ENCODE measurements around the gene KCNS1. TPM values are rescaled to one million over a fixed set of nuclear protein-coding genes. Genes with fewer than 3 reads are reported as not detected.

KCNS1 gene
- polyA plus RNA-seq, 2 of the 4 experiments (the other 2 are of a cell fraction), result not detected

DNA sequence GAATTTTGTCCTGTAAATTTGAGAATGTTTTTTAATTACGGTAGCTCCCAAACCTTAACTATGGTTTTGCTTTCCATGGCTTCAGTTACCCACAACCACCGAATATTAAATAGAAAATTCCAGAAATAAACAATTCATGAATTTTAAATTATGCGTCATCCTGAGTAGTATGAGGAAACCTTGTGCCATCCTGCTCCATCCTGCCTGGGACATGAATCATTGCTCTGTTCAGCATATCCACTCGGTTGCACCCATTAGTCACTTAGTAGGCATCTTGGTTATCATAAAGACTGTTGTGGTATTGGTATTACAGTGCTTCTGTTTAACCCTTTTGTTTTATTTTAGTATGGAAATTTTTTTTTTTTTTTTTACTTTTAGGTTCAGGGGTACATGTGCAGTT, 39.7 kb downstream of the KCNS1 start:
- POLR2A ChIA-PET, result no interaction called here
- H3K9me3 ChIP-seq, result no peaks in the 10 kb centered on the region
- peak; percentile 98 to 100 for ATAC-seq
- no peak overlapping the region for H3K4me3 ChIP-seq
- peak overlapping the region; percentile 61 to 76; a peak in 5 of 6 replicates for H3K27ac ChIP-seq
- DNase-seq (ENCODE audit: low read depth in 1 of 2, low spot score in 1 of 2), result peak; percentile 71 to 73
- 31% methylated on average over 4 of the region's 4 CpGs for WGBS (ENCODE audit: missing lambda C conversion rate)
- peak overlapping the region; percentile 43 for H3K4me2 ChIP-seq
- CTCF ChIA-PET, result interaction anchor here (0.6 to 3.0 kb wide), 7 partner anchors 12 to 232 kb away, joined by 3 to 20 read pairs (median 6); no protein-coding TSS in a partner anchor
- FAIRE-seq, result no peak
- TF ChIP-seq CEBPB (IDR thresholded peaks at IDR 0.05) (peak; percentile 36 to 54; a peak in 1 of 4 replicates), ZFP36 (IDR thresholded peaks at IDR 0.05; ENCODE audit: borderline replicate concordance, partially characterized antibody) (no peak), RARB (CRISPR knock-in tag; IDR thresholded peaks at IDR 0.05) (no peak), JUN (IDR thresholded peaks at IDR 0.05) (peak in 1 of 2 experiments; percentile 52; a peak in 1 of 5 replicates), TFCP2L1 (CRISPR knock-in tag; IDR thresholded peaks at IDR 0.05) (no peak), TP53 (CRISPR knock-in tag; IDR thresholded peaks at IDR 0.05) (no peak), FOSL2 (IDR thresholded peaks at IDR 0.05) (peak; percentile 82), FOSL2 (CRISPR knock-in tag; IDR thresholded peaks at IDR 0.05) (peak; percentile 87), KDM1A (IDR thresholded peaks at IDR 0.05; ENCODE audit: low read depth) (no peak), EHF (CRISPR knock-in tag; IDR thresholded peaks at IDR 0.05) (no peak), JUNB (IDR thresholded peaks at IDR 0.05) (peak; percentile 66; the same call in 1 of the 2 replicates), RCOR1 (IDR thresholded peaks at IDR 0.05; ENCODE audit: low read depth, low read length) (no peak)
- TF ChIP-seq, protein P1, sequence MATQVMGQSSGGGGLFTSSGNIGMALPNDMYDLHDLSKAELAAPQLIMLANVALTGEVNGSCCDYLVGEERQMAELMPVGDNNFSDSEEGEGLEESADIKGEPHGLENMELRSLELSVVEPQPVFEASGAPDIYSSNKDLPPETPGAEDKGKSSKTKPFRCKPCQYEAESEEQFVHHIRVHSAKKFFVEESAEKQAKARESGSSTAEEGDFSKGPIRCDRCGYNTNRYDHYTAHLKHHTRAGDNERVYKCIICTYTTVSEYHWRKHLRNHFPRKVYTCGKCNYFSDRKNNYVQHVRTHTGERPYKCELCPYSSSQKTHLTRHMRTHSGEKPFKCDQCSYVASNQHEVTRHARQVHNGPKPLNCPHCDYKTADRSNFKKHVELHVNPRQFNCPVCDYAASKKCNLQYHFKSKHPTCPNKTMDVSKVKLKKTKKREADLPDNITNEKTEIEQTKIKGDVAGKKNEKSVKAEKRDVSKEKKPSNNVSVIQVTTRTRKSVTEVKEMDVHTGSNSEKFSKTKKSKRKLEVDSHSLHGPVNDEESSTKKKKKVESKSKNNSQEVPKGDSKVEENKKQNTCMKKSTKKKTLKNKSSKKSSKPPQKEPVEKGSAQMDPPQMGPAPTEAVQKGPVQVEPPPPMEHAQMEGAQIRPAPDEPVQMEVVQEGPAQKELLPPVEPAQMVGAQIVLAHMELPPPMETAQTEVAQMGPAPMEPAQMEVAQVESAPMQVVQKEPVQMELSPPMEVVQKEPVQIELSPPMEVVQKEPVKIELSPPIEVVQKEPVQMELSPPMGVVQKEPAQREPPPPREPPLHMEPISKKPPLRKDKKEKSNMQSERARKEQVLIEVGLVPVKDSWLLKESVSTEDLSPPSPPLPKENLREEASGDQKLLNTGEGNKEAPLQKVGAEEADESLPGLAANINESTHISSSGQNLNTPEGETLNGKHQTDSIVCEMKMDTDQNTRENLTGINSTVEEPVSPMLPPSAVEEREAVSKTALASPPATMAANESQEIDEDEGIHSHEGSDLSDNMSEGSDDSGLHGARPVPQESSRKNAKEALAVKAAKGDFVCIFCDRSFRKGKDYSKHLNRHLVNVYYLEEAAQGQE (IDR thresholded peaks at IDR 0.05), result no peak
- TF ChIP-seq, protein P2, sequence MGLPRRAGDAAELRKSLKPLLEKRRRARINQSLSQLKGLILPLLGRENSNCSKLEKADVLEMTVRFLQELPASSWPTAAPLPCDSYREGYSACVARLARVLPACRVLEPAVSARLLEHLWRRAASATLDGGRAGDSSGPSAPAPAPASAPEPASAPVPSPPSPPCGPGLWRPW (IDR thresholded peaks at IDR 0.05), result 0 out of 2 replicates have a peak, but pooled peaks have one; percentile 22
- TF ChIP-seq, protein P3, sequence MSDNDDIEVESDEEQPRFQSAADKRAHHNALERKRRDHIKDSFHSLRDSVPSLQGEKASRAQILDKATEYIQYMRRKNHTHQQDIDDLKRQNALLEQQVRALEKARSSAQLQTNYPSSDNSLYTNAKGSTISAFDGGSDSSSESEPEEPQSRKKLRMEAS (IDR thresholded peaks at IDR 0.05), result peak; percentile 47; the same call in 1 of the 2 replicates
- H3K4me1 ChIP-seq, result peaks cover 41% of the 10 kb centered on the region

DNA sequence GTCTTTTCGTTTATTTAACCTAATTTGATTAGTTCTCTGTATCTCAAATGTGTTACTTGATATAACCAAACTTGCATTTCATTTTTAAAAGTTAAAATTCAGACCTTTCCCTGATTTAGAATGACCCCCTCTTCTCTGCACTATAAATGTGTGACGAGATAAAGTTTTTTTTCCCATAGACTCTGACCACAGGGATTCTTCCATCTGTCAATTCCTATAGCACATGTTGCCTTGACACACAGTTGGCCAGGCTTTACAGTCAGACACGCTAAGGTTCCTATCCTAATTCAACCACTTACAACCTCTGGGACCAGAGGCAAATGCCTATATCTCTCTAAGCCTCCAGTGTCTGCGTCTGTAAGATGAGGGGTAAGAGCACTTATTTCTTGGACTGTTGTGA, 40.6 kb downstream of the KCNS1 start:
- Histone ChIP-seq H3K27ac (peak overlapping the region; percentile 55 to 68; a peak in 5 of 6 replicates), H3K4me1 (peaks cover 43% of the 10 kb centered on the region), H3K4me3 (no peak overlapping the region), H3K4me2 (no peak overlapping the region; the same call in 2 of the 3 replicates), H3K9me3 (no peaks in the 10 kb centered on the region)
- FAIRE-seq (no peak), ATAC-seq (no peak; a peak in 1 of 6 replicates), DNase-seq (ENCODE audit: low read depth in 1 of 2, low spot score in 1 of 2) (no peak)
- TF ChIP-seq FOSB (CRISPR knock-in tag; IDR thresholded peaks at IDR 0.05) (no peak), ZFP36 (IDR thresholded peaks at IDR 0.05; ENCODE audit: borderline replicate concordance, partially characterized antibody) (no peak), CBX2 (IDR thresholded peaks at IDR 0.05; ENCODE audit: borderline replicate concordance, low read depth) (no peak), FOXS1 (CRISPR knock-in tag; IDR thresholded peaks at IDR 0.05) (no peak), NR3C1 (IDR thresholded peaks at IDR 0.05) (no peak), GATA3 (IDR thresholded peaks at IDR 0.05; ENCODE audit: borderline replicate concordance) (no peak), HDAC2 (IDR thresholded peaks at IDR 0.05) (no peak), JUNB (IDR thresholded peaks at IDR 0.05) (no peak)
- TF ChIP-seq, protein P4, sequence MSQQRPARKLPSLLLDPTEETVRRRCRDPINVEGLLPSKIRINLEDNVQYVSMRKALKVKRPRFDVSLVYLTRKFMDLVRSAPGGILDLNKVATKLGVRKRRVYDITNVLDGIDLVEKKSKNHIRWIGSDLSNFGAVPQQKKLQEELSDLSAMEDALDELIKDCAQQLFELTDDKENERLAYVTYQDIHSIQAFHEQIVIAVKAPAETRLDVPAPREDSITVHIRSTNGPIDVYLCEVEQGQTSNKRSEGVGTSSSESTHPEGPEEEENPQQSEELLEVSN (IDR thresholded peaks at IDR 0.05; ENCODE audit: borderline replicate concordance, low read depth), result no peak
- 85% methylated on average over 4 of the region's 4 CpGs for WGBS (ENCODE audit: missing lambda C conversion rate)
- ChIA-PET CTCF (interaction anchor here (0.9 to 3.0 kb wide), 6 partner anchors 11 to 233 kb away, joined by 3 to 20 read pairs (median 5); no protein-coding TSS in a partner anchor), POLR2A (no interaction called here)

All from A549 (cell line).